ENCODE measurements around the gene GAB1.

GAB1 gene

DNA sequence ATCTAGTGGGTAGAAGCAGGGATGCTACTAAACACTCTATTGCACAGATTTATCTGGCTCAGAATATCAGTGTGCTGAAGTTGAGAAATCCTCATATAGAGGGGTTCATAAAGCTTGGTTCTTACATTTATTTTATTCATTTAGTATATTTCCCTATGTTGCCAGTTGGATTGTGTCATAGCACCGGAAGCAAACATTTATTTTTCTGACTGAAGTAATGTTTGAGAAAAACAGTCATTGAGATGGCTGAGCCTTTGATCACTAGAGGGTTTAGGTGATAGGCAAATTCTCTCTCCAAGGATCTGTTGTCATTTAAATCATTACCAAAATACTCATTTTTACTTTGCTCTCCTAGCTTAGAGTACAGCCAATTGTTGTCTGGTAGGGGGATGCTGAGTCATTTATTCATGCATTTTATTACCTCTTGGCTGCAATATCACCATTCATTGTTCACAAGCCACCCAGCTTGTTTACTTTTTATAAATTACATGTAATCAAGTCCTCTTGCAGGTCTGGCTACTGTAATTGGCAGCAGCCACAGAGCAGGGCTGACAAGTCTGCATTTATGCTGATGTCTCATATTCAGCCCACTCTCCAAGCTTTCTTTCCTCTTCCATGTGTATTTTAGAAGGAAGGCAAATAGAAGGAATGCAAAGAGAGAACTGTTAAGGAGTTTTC is 15.2 kb downstream of the GAB1 start:
- no peaks in the 10 kb centered on the region for H3K36me3 ChIP-seq (ENCODE audit: low read depth)
- peaks cover 46% of the 10 kb centered on the region for H3K4me1 ChIP-seq (ENCODE audit: insufficient read depth, poor library complexity, severe bottlenecking)
- H3K4me3 ChIP-seq (ENCODE audit: severe bottlenecking), result no peak overlapping the region
- TF ChIP-seq, protein P1, sequence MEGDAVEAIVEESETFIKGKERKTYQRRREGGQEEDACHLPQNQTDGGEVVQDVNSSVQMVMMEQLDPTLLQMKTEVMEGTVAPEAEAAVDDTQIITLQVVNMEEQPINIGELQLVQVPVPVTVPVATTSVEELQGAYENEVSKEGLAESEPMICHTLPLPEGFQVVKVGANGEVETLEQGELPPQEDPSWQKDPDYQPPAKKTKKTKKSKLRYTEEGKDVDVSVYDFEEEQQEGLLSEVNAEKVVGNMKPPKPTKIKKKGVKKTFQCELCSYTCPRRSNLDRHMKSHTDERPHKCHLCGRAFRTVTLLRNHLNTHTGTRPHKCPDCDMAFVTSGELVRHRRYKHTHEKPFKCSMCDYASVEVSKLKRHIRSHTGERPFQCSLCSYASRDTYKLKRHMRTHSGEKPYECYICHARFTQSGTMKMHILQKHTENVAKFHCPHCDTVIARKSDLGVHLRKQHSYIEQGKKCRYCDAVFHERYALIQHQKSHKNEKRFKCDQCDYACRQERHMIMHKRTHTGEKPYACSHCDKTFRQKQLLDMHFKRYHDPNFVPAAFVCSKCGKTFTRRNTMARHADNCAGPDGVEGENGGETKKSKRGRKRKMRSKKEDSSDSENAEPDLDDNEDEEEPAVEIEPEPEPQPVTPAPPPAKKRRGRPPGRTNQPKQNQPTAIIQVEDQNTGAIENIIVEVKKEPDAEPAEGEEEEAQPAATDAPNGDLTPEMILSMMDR (IDR thresholded peaks at IDR 0.05; ENCODE audit: poor library complexity, severe bottlenecking), result no peak
- H3K27ac ChIP-seq (ENCODE audit: poor library complexity, severe bottlenecking), result peak overlapping the region; percentile 38
- H3K27me3 ChIP-seq (ENCODE audit: insufficient read depth, poor library complexity, severe bottlenecking), result no peaks in the 10 kb centered on the region
- no peaks in the 10 kb centered on the region for H3K9me3 ChIP-seq (ENCODE audit: severe bottlenecking)
- no peak for DNase-seq (ENCODE audit: low spot score)
- peak; percentile 64 for ATAC-seq (ENCODE audit: low read depth)

DNA sequence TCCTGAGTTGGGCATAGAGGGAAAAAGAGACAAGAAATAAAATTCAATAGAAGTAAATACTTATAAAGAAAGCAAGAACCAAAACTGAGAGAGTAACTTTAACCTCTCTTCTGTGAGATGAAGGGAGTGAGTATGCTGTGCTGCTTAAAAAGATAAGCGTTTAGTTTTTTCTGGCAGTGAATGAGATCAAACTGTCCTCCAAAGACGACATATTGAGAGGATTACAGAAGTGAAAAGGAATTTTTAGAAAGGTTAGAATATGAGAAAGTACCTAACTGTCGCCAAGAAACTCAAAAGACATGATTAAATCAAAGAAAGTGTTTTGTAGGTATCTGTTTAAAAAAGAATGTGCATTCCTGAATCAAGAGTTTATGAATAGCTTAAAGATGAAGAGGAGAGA is 16.0 kb downstream of the GAB1 start:
- Histone ChIP-seq H3K9me3 (ENCODE audit: severe bottlenecking) (no peaks in the 10 kb centered on the region), H3K4me3 (ENCODE audit: severe bottlenecking) (no peak overlapping the region), H3K27ac (ENCODE audit: poor library complexity, severe bottlenecking) (peak overlapping the region; percentile 38), H3K4me1 (ENCODE audit: insufficient read depth, poor library complexity, severe bottlenecking) (peaks cover 47% of the 10 kb centered on the region), H3K27me3 (ENCODE audit: insufficient read depth, poor library complexity, severe bottlenecking) (no peaks in the 10 kb centered on the region), H3K36me3 (ENCODE audit: low read depth) (no peaks in the 10 kb centered on the region)
- TF ChIP-seq, protein P1 (IDR thresholded peaks at IDR 0.05; ENCODE audit: poor library complexity, severe bottlenecking), result no peak
- DNase-seq (ENCODE audit: low spot score) (no peak), ATAC-seq (ENCODE audit: low read depth) (no peak)

DNA sequence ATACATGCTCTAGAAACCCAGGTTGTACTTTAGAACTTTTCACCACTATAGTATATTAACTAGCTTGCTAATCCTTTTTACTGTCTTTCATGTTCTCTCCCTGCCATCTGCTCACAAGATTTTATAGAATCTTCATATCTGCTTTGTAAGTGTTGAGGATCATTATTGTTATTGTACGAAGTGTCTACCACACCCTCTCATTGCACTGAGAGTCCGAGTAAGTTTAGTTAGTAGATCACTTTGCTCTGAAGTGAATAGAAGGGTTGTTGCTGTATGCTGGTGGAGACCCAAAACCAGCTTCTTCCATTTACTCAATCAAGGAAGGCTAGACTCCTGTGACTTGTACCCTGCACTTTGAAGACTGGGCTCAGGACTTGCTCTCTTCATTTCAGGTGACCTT is 17.1 kb downstream of the GAB1 start:
- Histone ChIP-seq H3K4me3 (ENCODE audit: severe bottlenecking) (no peak overlapping the region), H3K27ac (ENCODE audit: poor library complexity, severe bottlenecking) (no peak overlapping the region), H3K27me3 (ENCODE audit: insufficient read depth, poor library complexity, severe bottlenecking) (no peaks in the 10 kb centered on the region), H3K4me1 (ENCODE audit: insufficient read depth, poor library complexity, severe bottlenecking) (peaks cover 58% of the 10 kb centered on the region), H3K9me3 (ENCODE audit: severe bottlenecking) (no peaks in the 10 kb centered on the region), H3K36me3 (ENCODE audit: low read depth) (no peaks in the 10 kb centered on the region)
- no peak for DNase-seq (ENCODE audit: low spot score)
- no peak for ATAC-seq (ENCODE audit: low read depth)
- TF ChIP-seq, protein P1 (IDR thresholded peaks at IDR 0.05; ENCODE audit: poor library complexity, severe bottlenecking), result no peak

DNA sequence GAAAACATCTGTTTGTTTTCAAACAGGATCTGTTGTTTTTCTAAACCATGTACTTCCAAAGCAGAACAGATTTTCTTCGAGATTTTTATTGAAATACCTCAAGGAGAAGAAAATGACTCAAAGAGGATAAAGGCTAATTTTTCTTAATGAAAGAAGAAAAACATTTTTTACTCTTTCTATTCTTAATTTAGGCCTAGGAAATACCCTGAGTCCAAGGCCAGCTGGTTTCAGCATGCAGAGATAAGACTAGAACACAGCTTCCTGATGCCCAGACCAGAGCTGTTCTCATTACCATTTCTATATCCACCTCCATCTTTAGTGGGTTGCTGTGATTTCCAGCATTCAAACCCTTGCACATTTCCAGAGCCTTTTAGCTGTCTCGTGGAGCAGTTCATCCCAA is 18.3 kb downstream of the GAB1 start:
- DNase-seq (ENCODE audit: low spot score) (no peak), ATAC-seq (ENCODE audit: low read depth) (no peak)
- no peaks in the 10 kb centered on the region for H3K36me3 ChIP-seq (ENCODE audit: low read depth)
- peaks cover 70% of the 10 kb centered on the region for H3K4me1 ChIP-seq (ENCODE audit: insufficient read depth, poor library complexity, severe bottlenecking)
- peak overlapping the region; percentile 94 for H3K27ac ChIP-seq (ENCODE audit: poor library complexity, severe bottlenecking)
- no peaks in the 10 kb centered on the region for H3K9me3 ChIP-seq (ENCODE audit: severe bottlenecking)
- TF ChIP-seq, protein P1 (IDR thresholded peaks at IDR 0.05; ENCODE audit: poor library complexity, severe bottlenecking), result no peak
- no peaks in the 10 kb centered on the region for H3K27me3 ChIP-seq (ENCODE audit: insufficient read depth, poor library complexity, severe bottlenecking)
- H3K4me3 ChIP-seq (ENCODE audit: severe bottlenecking), result no peak overlapping the region

DNA sequence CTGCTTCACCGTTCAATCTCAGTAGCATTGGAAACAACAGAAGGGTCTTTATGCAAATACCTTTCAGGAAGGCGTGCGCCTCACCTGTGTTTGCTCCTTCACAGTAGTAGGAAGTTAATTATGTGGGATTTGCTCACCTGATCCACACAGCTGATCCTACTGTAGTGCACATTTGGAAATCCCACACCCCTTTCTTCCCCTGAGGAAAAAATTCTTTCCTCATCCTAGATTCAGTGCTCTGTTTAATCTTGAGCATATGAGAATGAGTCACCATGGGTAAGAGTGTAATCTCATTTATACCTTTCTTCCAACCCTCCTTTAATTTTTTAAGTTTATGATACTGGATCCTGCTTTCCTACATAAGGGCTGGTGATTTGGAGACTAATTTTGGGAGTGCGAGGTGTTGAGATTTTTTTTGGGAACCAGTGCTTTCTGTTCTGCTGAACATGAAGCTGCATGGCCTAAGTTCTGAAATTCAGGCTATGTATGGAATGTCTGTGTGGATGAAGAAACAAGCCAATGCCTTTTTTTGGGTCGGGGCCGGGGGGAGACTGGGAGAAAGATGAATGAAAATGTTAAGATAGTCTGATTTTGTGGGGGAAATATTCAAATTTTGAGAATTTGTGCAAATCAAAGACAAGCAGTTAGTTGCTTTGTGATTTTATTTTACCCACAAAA is 19.0 kb downstream of the GAB1 start:
- peak; percentile 30; the same call in 1 of the 3 replicates for ATAC-seq (ENCODE audit: low read depth)
- Histone ChIP-seq H3K36me3 (ENCODE audit: low read depth) (no peaks in the 10 kb centered on the region), H3K4me1 (ENCODE audit: insufficient read depth, poor library complexity, severe bottlenecking) (peaks cover 77% of the 10 kb centered on the region), H3K4me3 (ENCODE audit: severe bottlenecking) (no peak overlapping the region), H3K27me3 (ENCODE audit: insufficient read depth, poor library complexity, severe bottlenecking) (no peaks in the 10 kb centered on the region), H3K27ac (ENCODE audit: poor library complexity, severe bottlenecking) (peak overlapping the region; percentile 94), H3K9me3 (ENCODE audit: severe bottlenecking) (no peaks in the 10 kb centered on the region)
- TF ChIP-seq, protein P1 (IDR thresholded peaks at IDR 0.05; ENCODE audit: poor library complexity, severe bottlenecking), result no peak
- no peak for DNase-seq (ENCODE audit: low spot score)

Data from RWPE2 (cell line).